ENCODE measurements around the gene PIGW. TPM values are rescaled to one million over a fixed set of nuclear protein-coding genes. Genes with fewer than 3 reads are reported as not detected.

Gene PIGW
- total and polyA plus RNA-seq, 2 of the 8 experiments (the other 6 are each of a cell fraction or from before 2014, with no cell fraction given): 12.1 to 28.9 TPM

DNA sequence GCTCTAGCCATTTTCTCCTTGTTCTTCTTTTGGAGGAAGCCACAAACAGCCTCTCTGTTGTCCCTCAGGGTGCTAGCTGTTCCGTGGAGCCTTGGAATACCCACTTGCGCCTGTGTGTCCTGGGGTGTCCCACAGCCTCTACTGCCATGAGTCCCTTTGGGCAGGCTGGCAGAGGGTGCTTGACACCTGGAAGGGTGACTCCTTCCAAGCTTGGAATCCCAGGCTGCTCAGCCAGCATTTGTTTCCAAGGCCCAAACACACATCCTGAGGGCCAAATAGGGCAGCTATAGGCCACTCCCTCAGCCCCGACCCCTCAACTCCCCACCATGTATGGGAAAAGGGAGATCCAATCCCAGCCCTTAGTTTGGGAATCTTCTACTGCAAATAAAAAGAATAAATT, 33.4 kb upstream of the PIGW start (continued):
- TF ChIP-seq, protein P1, sequence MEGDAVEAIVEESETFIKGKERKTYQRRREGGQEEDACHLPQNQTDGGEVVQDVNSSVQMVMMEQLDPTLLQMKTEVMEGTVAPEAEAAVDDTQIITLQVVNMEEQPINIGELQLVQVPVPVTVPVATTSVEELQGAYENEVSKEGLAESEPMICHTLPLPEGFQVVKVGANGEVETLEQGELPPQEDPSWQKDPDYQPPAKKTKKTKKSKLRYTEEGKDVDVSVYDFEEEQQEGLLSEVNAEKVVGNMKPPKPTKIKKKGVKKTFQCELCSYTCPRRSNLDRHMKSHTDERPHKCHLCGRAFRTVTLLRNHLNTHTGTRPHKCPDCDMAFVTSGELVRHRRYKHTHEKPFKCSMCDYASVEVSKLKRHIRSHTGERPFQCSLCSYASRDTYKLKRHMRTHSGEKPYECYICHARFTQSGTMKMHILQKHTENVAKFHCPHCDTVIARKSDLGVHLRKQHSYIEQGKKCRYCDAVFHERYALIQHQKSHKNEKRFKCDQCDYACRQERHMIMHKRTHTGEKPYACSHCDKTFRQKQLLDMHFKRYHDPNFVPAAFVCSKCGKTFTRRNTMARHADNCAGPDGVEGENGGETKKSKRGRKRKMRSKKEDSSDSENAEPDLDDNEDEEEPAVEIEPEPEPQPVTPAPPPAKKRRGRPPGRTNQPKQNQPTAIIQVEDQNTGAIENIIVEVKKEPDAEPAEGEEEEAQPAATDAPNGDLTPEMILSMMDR (IDR thresholded peaks at IDR 0.05; ENCODE audit: control extremely low read depth in 1 of 3, insufficient read depth in 1 of 3, low read depth in 1 of 3, low read length in 3 of 3): no peak
- TF ChIP-seq TEAD4 (IDR thresholded peaks at IDR 0.05; ENCODE audit: low read depth, low read length) (no peak), CHD1 (IDR thresholded peaks at IDR 0.05; ENCODE audit: low read depth, low read length) (no peak), RAD21 (IDR thresholded peaks at IDR 0.05 in 1 of 2, conservative IDR thresholded peaks at IDR 0.05 in 1 of 2; ENCODE audit: low read depth in 2 of 2, low read length in 2 of 2) (no peak)

Data from H1 (cell line).